Activated naive CD8-positive, alpha-beta T cell treated with anti-CD3 and anti-CD28 coated beads, Interleukin-2, amount 50 U/mL, for 16 hours (primary cell): ENCODE results near the gene FAS.

Experiments
- DNase-seq: peaks from one replicate; pipeline ENCODE4 v3.0.0-alpha.2; 2020; ENCODE audit warnings: low read depth, low spot score

Gene FAS

GRCh38 chr10:89035461-89035860 lies 44.9 kb downstream of the FAS start:
- no peak for DNase-seq

- no peak for DNase-seq
Observed at GRCh38 chr10:89037096-89037495, 46.5 kb downstream of the FAS start.

- no peak for DNase-seq
Observed at GRCh38 chr10:89042562-89042961, 52.0 kb downstream of the FAS start.

- DNase-seq, result no peak
Observed at GRCh38 chr10:89043052-89043451, 52.5 kb downstream of the FAS start.

DNA sequence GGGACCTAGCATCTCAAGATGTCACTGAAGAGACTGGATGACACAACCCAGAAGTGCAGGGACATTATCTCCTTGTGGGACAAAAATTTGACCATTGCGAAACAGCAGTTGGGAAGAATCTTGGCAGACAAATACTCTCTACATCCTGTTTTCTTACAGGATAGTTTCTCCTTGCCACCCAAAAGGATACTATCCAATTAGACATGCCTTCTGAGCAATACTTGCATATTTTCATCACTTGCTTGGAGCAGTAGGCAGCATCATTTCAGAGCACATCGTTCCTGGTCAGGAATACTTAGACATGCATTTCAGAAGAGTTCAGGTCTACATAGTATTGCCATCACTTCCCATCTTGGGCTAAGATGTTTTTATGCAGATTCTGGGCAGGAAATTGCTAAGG lies 56.8 kb downstream of the FAS start:
- no peak for DNase-seq

GRCh38 chr10:89051593-89051992 lies 61.0 kb downstream of the FAS start:
- no peak for DNase-seq

DNA sequence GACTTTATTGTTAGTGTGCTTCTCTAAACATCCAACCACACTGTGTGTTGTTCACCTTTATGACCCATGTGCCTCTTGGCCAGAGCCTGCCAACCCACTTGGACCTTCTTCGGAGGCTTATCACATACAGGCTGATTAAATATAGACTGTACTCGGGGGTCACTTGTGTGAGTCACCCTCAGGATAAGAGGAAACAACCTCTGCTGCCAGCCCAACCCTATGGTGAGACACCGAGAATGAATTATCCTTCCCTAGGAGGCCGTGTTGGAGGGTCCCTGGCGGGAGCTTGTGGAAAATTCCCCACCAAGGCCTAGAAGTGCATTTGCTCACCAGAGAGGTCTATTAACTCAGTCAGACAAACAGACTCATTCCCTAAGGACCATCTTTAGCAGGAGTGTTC lies 63.0 kb downstream of the FAS start:
- no peak for DNase-seq

GRCh38 chr10:89055159-89055558 lies 64.6 kb downstream of the FAS start:
- no peak for DNase-seq

GRCh38 chr10:89062861-89063260 lies 72.3 kb downstream of the FAS start:
- DNase-seq, result no peak

DNA sequence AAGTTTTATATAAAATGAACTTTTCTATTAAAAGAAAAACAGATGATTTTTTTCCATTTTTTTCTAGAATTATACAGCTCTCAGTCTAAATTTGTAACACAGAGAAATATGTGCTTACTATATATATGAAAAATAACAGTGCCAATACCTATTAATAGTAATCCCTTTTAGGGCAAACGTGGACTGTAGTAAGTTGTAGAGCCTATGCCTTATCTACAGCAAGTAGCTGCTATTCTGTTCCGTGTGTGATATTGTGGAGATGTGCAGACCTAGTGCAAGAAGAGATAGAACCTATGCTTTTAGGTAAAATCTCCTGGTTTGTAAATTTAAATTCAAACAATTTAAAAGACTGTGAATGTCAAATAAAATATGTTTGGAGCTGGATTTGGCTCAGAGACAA lies 72.9 kb downstream of the FAS start:
- DNase-seq, result no peak

- DNase-seq, result no peak
Observed at GRCh38 chr10:89064748-89065147, 74.2 kb downstream of the FAS start.
